Aorta (tissue), 5 donors: ENCODE data around the gene CTCF. TPM values are rescaled to one million over a fixed set of nuclear protein-coding genes. Genes with fewer than 3 reads are reported as not detected.

Experiments
- ATAC-seq: fragments of 200-7000 bp; cut with Tn5 transposase; one replicate; pipeline ENCODE4 v1.9.1; 2022; ENCODE audit warnings: moderate library complexity; ENCODE audit not compliant: low FRiP score
- DNase-seq, 2 donors: peaks; one replicate each; pipeline ENCODE4 v3.0.0-alpha.2; 2020
- H3K27ac ChIP-seq, 2 donors: one replicate each; pipeline ENCODE4 v1.5.1; 2013; ENCODE audit warnings: low read length in 2 of 2, mild to moderate bottlenecking in 2 of 2, moderate library complexity in 2 of 2, control low read depth in 1 of 2, inconsistent platforms in 1 of 2, low read depth in 1 of 2
- H3K27me3 ChIP-seq, 2 donors: one replicate each; pipeline ENCODE4 v1.6.1; 2013; ENCODE audit warnings: control low read depth in 1 of 2, low read length in 1 of 2, mild to moderate bottlenecking in 1 of 2, moderate library complexity in 1 of 2; ENCODE audit not compliant: insufficient read depth in 2 of 2, control insufficient read depth in 1 of 2
- H3K36me3 ChIP-seq, 2 donors: one replicate each; pipeline ENCODE4 v1.6.1; 2013; ENCODE audit warnings: control low read depth in 1 of 2, low read length in 1 of 2, mild to moderate bottlenecking in 1 of 2; ENCODE audit not compliant: insufficient read depth in 2 of 2, control insufficient read depth in 1 of 2
- H3K4me1 ChIP-seq, 2 donors: one replicate each; pipeline ENCODE4 v1.6.1; 2013; ENCODE audit warnings: low read length in 2 of 2, control low read depth in 1 of 2, mild to moderate bottlenecking in 1 of 2, moderate library complexity in 1 of 2; ENCODE audit not compliant: insufficient read depth in 2 of 2, control insufficient read depth in 1 of 2
- H3K4me3 ChIP-seq, 2 donors: one replicate each; pipeline ENCODE4 v1.5.1; 2013; ENCODE audit warnings: low read length in 2 of 2, control low read depth in 1 of 2, mild to moderate bottlenecking in 1 of 2
- H3K9me3 ChIP-seq: one replicate; pipeline ENCODE4 v1.6.1; 2013; ENCODE audit warnings: mild to moderate bottlenecking, low read length; ENCODE audit not compliant: control insufficient read depth
- WGBS, 2 donors: extraction: QIAGEN DNeasy Blood & Tissue Kit; methylation state at CpG; one replicate each; pipeline ENCODE4 v1.1.7; 2013; 5-methylcytosine and 5-hydroxymethylcytosine counted together
- intact Hi-C, 2 donors: fragments of 100-400 bp; cut with DNase I; formaldehyde crosslinking; loops; one replicate each; pipeline versions ENCODE4 v1.14.2 to v1.15.0; 2022
- polyA plus RNA-seq, 2 donors: library from polyadenylated mRNA; stranded (reverse); fragments of 200-250 nt; gene quantifications; one replicate each; pipeline ENCODE4 v1.2.3, GENCODE V29; 2013
- total RNA-seq, 2 donors: library from RNA; stranded (reverse); fragmentation: NEBNext Ultra II Directional; extraction: Animal tissue kit (Norgen Biotek cat#: 25700); gene quantifications; one replicate each; pipeline ENCODE4 v1.2.1, GENCODE V29; 2021
- donor health status: healthy with polysubstance abuse.
- donor health status: Bipolar disorder and iron deficiency.
- donor health status: DM: no; HTN: no; CAD: no.
- donor health status: DM: no; HTN: no; CAD: no.
- donor health status: DM: yes; HTN: yes; CAD: no.

Gene CTCF
- total and polyA plus RNA-seq, 4 donors: 16.5 to 35.8 (median 27.1) TPM

DNA sequence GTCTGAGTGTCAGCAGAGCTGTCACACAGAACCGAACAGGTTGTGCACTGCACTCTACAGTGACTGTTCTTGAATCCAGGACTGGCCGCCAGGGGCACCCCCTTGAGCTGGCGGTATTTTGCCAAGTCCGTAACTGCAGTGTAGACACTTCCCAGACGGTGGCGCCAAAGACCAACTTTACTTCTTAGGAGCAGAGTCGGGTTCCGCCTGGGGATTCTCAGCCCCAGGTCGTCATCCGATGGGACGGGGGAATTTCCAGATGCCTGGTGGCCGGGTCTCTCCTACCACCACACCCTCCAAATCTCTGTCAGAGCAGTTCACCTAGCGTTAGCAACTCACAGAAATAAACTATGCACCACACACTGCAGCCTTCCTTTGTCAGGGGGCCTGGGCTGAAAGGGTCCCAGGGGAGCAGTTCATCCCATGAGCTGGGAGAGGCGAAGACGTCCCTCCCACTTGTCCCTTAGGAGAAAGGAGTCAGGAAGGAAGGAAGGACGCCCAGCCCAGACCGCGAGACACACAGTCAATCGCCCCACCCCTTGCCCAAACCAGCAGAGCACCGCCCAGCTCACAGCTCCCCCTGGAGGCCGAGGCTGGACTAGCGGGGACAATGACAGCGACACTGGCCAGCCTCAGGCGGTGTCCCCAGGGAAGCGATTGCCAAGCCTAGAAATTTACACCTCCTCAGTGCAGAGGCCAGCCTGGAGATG is 41.1 kb upstream of the CTCF start:
- H3K27me3 ChIP-seq: no peaks in the 10 kb centered on the region
- WGBS, 2 donors: 0 to 1% methylated on average over 25 of the region's 25 CpGs
- DNase-seq: peak; percentile 97 to 98
- H3K9me3 ChIP-seq: no peaks in the 10 kb centered on the region
- intact Hi-C loops: loop anchor here (2.0 to 5.0 kb wide), 2 partner anchors 39 to 148 kb away; partner anchors contain the start of genes AGRP (in 1 of the 2) and ATP6V0D1 (in 1 of the 2)
- H3K36me3 ChIP-seq: no peaks in the 10 kb centered on the region
- ATAC-seq: peak; percentile 97
- no peaks in the 10 kb centered on the region for H3K4me1 ChIP-seq
- H3K4me3 ChIP-seq: peak overlapping the region in 1 of 2 donors; percentile 67
- H3K27ac ChIP-seq: peak overlapping the region; percentile 10 to 96

DNA sequence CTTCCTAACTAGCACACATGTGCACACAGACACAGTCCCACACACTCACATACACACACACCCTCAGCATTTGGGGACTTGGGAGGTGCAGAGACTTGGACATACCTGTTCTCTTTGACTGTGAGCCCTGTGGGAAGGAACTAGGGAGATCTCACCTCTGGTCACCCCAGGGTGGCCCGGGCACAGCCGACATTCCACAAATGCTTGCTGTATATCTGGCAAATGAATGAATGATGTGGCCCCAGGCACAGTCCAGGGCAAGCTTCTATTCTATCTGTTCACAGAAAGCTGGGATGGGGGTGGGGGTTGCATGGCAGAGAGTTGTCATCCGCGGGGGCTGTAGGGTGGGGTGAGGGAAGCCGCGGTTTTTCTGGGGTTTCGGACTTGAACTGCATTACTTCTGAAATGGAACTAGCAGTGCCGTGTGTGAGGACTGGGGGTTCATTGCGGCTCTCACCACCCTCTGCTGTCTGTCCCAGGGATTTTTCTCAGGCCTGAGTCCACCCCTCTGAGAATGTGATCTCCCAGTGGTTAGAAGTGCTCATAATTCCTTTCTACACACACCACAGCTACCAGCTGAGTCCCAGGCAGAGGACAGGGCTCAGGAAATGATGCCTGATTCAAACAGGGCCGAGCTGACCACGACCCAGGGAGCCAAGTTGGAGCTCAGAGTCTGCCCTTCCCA is 37.0 kb upstream of the CTCF start:
- 73 to 75% methylated on average over 11 of the region's 11 CpGs for WGBS, 2 donors

DNA sequence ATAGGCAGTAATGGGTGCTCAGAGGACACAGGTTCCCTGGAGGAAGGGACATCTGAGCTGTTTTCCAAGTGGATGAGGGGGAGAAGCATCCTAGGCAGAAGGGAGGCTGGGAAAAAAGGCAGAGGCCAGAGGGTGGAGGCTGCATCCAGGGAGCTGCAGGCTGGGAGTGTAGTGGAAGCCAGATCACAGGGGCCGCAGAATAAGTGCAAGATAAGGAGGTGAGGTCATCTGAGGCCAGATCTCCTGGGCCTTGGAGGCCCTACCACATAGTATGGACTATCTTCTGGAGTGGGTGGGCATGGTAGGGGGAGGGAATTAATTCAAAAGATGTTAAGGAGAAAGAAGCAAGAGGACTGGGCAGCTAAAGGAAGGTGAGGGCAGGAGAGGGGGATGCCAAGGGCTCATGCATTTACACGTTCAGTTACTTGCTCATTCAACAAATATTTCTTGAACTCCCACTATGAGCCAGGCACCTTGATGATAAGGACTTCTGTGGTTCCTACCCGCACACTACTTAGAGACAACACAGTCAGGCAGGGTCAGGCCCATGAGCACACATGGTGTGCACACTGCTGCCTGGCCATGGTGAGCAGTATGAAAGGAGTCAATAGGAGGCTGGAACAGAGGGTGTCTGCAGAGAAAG is 36.1 kb upstream of the CTCF start:
- Histone ChIP-seq H3K4me1 (no peaks in the 10 kb centered on the region), H3K36me3 (no peaks in the 10 kb centered on the region), H3K4me3 (no peak overlapping the region), H3K27ac (no peak overlapping the region), H3K27me3 (no peaks in the 10 kb centered on the region), H3K9me3 (no peaks in the 10 kb centered on the region)
- no peak for ATAC-seq
- no peak for DNase-seq
- 58 to 70% methylated on average over 3 of the region's 3 CpGs for WGBS, 2 donors
- intact Hi-C loops: loop anchor here in 1 of 2 donors (5.0 kb wide), 1 partner anchor 36 kb away; the partner anchor contains the start of gene CTCF

More for the DNA sequence above, 37.0 kb upstream of the CTCF start:
- H3K9me3 ChIP-seq: no peaks in the 10 kb centered on the region
- no peaks in the 10 kb centered on the region for H3K4me1 ChIP-seq
- intact Hi-C loops: loop anchor here in 1 of 2 donors (5.0 kb wide), 1 partner anchor 37 kb away; the partner anchor contains the start of gene CTCF
- no peaks in the 10 kb centered on the region for H3K27me3 ChIP-seq
- ATAC-seq: no peak
- H3K4me3 ChIP-seq: no peak overlapping the region
- DNase-seq: no peak
- no peaks in the 10 kb centered on the region for H3K36me3 ChIP-seq
- no peak overlapping the region for H3K27ac ChIP-seq

GRCh38 chr16:67528222-67528869 is 34.0 kb upstream of the CTCF start, which contains the start of gene RIPOR1:
Gene RIPOR1, plus strand, starts transcription at chr16:67528829. Its CDS starts 9,618 bp downstream, at chr16:67538447.
- intact Hi-C loops: loop anchor here (2.0 to 5.0 kb wide), 2 partner anchors 34 kb away; partner anchors contain the start of gene CTCF (in 2 of the 2)

GRCh38 chr16:67528870-67529581 is 33.3 kb upstream of the CTCF start:
- peak overlapping the region; percentile 84 to 93 for H3K4me3 ChIP-seq
- H3K36me3 ChIP-seq: no peaks in the 10 kb centered on the region
- 0 to 1% methylated on average over 50 to 65 of the region's 65 CpGs for WGBS, 2 donors
- intact Hi-C loops: loop anchor here (2.0 to 5.0 kb wide), 2 partner anchors 33 to 34 kb away; partner anchors contain the start of gene CTCF (in 2 of the 2)
- no peaks in the 10 kb centered on the region for H3K27me3 ChIP-seq
- no peaks in the 10 kb centered on the region for H3K9me3 ChIP-seq
- peak overlapping the region; percentile 66 to 73 for H3K27ac ChIP-seq
- no peaks in the 10 kb centered on the region for H3K4me1 ChIP-seq
- DNase-seq (peak in 1 of 2 donors; percentile 86), ATAC-seq (peak; percentile 31)

More at GRCh38 chr16:67528222-67528869, 34.0 kb upstream of the CTCF start, which contains the start of gene RIPOR1:
- no peaks in the 10 kb centered on the region for H3K4me1 ChIP-seq
- WGBS, 2 donors: 4 to 6% methylated on average over 33 to 45 of the region's 45 CpGs
- ATAC-seq: peak; percentile 67
- peak within 1 kb of the TSS; percentile 73 to 80 for H3K27ac ChIP-seq
- peak within 1 kb of the TSS; percentile 84 to 93 for H3K4me3 ChIP-seq
- peak; percentile 76 to 92 for DNase-seq
- no peaks in the 10 kb centered on the region for H3K36me3 ChIP-seq
- no peaks in the 10 kb centered on the region for H3K27me3 ChIP-seq
- H3K9me3 ChIP-seq: no peaks in the 10 kb centered on the region

- 0 to 2% methylated on average over 16 of the region's 16 CpGs for WGBS, 2 donors
- no peaks in the 10 kb centered on the region for H3K9me3 ChIP-seq
- intact Hi-C loops: loop anchor here (2.0 to 5.0 kb wide), 2 partner anchors 33 kb away; partner anchors contain the start of gene CTCF (in 2 of the 2)
- H3K36me3 ChIP-seq: no peaks in the 10 kb centered on the region
- no peaks in the 10 kb centered on the region for H3K27me3 ChIP-seq
- DNase-seq (no peak), ATAC-seq (peak; percentile 15)
- no peaks in the 10 kb centered on the region for H3K4me1 ChIP-seq
- peak overlapping the region; percentile 23 to 66 for H3K27ac ChIP-seq
- peak overlapping the region; percentile 84 to 93 for H3K4me3 ChIP-seq
These were observed 32.7 kb upstream of the CTCF start for GRCh38 chr16:67529582-67530012.

DNA sequence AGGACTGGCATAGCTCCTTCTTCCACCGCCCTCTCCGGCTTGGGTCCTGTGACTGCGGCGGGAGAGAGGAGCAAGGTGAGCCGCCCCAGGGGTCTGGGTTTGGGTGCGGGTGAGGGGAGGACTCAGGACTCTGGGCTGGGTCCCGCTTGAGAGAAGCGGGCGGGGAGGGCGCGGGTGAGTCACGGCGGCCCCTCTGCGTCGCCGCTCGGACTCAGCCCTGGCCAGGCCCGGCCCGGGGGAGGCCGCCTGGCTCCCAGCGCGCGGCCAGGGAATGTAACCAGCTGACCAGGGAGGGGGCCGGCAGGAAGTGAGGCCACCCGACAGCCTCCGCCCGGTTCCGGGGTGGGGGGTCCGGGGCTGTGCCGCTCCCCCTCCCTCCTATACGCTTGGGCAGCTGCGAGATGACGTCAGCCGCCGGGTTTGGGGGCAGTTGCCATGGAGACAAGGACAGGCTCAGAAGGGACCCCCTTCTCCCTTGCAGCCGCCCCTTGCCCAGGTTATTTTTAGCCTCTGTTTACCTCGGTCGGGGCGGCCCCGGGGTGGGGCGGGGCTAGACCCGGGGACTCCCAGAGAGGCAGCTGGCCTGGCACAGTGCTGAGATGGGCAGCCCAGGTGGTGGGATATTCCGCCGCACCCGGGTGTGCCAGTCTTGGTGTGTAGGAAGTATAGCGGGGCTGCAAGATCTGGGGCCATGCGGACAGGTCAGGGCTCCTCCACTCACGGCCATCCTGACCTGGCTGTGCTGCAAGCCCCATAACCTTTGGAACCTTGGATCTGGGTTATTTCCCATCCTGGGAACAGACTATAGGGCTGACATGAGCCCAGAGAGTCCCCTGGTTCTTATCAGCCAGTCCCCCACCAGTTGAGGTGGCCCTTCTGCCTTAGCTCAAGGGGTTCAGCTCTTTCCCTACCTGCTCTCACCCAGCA is 32.0 kb upstream of the CTCF start:
- 1 to 4% methylated on average over 35 to 48 of the region's 48 CpGs for WGBS, 2 donors
- H3K27ac ChIP-seq: peak overlapping the region; percentile 23 to 70
- DNase-seq: peak; percentile 93 to 95
- no peaks in the 10 kb centered on the region for H3K27me3 ChIP-seq
- intact Hi-C loops: no loop called here
- H3K4me1 ChIP-seq: no peaks in the 10 kb centered on the region
- no peaks in the 10 kb centered on the region for H3K9me3 ChIP-seq
- H3K4me3 ChIP-seq: peak overlapping the region; percentile 84 to 93
- no peaks in the 10 kb centered on the region for H3K36me3 ChIP-seq
- peak; percentile 87 for ATAC-seq
